HG03159 (cell line): ENCODE results near the gene NEO1.
"Not testable (repeated sequence)": the region's sequence is repeated elsewhere in the genome, so short reads cannot be mapped to it uniquely, and the experiment has no call there.

Experiments
- ATAC-seq: cut with Tn5 transposase; IDR thresholded peaks from one replicate; pipeline ENCODE4 v1.9.1; 2021; ENCODE audit warnings: mild to moderate bottlenecking, moderate library complexity; ENCODE audit not compliant: unreplicated experiment

The NEO1 gene

DNA sequence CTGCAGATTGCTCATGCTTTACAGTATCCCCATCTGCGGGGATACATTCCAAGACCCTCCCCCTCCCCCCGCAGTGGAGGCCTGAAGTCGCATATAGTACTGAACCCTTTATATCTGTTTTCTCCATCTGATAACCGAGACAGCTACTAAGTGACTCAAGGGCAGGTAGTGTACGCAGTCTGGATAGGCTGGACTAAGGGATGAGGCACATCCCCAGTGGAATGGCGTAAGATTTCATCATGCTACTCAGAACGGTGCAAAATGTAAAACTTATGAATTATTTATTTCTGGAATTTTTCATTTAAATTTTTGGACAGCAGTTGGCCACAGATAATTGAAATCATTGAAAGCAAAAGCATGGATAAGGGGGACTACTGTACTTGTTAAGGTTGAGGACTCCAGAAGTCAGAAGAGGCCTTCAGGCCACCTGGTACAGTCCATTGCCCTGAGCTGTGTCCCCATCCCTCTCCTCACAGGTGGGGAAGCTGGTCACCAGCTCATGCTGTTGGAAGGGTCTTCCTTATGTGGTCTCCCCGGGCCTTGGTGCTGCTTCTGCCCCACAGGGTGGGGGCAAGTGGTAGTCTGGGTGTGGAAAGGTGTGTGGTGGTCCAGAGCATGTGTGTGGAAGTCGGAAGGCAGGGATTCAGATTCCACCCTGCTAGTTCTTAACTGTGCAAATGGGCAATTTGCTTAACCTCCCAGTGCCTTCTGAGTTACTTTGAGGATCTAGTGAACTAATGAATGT lies 244.5 kb downstream of the NEO1 start:
- no peak for ATAC-seq

GRCh38 chr15:73298522-73299245 lies 246.4 kb downstream of the NEO1 start:
- ATAC-seq: no peak

DNA sequence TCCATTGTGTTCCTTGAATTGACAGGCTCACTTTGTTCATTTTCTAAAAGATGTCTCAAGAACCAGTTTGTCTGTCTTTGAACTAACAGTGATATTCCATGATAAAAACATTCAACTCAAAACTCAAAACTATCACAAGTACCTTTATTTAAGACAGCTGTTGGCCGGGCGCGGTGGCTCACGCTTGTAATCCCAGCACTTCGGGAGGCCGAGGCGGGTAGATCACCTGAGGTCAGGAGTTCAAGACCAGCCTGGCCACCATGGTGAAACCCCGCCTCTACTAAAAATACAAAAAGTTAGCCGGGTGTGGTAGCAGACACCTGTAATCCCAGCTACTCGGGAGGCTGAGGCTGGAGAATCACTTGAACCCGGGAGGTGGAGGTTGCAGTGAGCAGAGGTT lies 248.0 kb downstream of the NEO1 start:
- not testable (repeated sequence) for ATAC-seq

DNA sequence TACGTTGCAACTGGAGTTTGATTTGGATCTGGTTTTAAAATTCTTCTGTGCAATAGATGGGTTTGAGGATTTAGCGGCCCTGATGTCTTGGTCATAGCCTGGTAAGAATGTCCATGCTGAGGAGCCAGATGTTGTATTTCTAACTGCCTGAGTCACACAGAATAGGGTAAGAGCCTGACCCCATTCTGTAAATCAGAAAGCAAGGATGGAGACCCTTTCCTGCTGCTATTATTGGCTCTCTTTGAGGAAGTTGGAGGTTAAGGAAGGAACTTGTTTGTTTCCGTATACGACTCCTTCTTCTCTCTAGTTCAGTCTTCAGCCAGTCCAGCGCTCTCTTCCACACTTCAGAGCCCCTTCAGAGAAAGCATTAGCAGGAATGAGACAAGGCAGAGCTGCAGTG lies 251.4 kb downstream of the NEO1 start:
- no peak for ATAC-seq

GRCh38 chr15:73305331-73306211 lies 253.3 kb downstream of the NEO1 start:
- ATAC-seq: no peak

GRCh38 chr15:73308305-73308704 lies 256.0 kb downstream of the NEO1 start:
- ATAC-seq: no peak

- ATAC-seq: no peak
Observed at GRCh38 chr15:73313861-73314260, 261.6 kb downstream of the NEO1 start.

GRCh38 chr15:73317651-73318462 lies 265.6 kb downstream of the NEO1 start:
- no peak for ATAC-seq

DNA sequence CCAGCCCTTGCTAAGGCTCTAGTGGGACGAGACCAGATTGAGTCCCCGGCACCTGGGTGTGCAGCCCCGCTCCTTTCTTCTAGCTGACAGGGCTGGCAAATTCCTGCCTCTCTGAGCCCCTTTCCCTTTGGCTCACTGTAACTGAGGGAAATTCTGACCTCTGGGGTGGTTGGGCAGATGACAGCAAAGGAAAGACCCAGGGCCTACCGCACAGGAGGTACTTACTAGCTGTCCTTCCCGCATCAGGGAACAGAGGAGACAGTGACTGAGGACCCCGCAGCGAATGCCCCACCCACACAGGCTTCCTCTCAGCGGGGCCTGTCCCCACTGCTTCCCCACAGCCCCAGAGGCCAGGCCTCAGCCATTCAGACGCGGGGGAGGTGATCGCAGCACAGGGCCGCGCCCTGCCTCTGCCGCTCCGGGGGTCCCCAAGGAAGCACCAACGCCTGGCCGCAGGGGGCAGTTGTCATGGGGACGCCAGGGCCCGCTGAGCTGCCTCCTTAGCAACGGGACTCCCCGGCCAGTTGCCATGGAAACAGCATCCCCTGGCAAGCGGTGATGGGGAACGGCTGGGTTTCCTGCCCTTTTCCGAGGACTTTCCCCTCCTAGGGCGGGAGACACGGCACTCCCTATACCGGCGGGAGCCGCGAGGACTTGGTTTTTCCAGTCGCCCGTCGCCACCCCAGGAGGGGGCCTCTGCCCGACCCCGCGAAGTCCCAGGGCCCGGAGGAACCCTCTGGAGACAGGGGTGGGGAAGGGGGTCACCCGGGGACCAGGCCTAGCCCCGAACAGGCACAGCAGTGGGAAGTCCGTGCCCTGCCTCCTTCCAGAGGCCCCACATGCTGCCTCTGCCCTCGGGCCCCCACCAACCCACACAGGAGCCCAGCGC lies 266.4 kb downstream of the NEO1 start:
- no peak for ATAC-seq

- ATAC-seq: no peak
Observed at GRCh38 chr15:73319460-73320245, 267.4 kb downstream of the NEO1 start.

DNA sequence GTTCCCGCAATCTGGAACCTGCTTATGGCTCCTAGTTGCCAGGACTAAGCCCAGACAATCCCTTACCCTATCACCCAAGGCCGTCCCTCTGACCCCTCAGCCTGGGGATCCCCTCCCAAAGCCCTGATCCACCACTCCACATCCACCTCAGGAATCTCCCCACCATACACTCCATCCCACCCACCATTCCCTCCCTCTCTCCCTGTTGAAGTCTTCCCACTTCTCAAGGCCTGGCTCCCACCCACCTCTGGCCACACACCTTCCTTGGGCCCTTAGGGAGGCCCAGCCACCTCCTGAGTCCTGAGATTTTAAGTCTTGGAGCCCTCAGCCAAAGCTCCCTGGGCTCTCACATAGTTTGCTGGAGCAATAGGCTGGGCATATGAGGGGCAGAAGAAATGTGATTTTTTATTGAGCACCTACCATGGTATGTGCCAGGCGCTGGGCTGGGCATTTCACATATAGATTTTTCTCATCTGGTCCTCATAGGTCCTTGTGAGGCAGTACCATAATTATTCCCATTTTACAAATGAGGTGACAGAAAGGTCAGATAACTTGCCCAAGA lies 268.4 kb downstream of the NEO1 start:
- no peak for ATAC-seq

DNA sequence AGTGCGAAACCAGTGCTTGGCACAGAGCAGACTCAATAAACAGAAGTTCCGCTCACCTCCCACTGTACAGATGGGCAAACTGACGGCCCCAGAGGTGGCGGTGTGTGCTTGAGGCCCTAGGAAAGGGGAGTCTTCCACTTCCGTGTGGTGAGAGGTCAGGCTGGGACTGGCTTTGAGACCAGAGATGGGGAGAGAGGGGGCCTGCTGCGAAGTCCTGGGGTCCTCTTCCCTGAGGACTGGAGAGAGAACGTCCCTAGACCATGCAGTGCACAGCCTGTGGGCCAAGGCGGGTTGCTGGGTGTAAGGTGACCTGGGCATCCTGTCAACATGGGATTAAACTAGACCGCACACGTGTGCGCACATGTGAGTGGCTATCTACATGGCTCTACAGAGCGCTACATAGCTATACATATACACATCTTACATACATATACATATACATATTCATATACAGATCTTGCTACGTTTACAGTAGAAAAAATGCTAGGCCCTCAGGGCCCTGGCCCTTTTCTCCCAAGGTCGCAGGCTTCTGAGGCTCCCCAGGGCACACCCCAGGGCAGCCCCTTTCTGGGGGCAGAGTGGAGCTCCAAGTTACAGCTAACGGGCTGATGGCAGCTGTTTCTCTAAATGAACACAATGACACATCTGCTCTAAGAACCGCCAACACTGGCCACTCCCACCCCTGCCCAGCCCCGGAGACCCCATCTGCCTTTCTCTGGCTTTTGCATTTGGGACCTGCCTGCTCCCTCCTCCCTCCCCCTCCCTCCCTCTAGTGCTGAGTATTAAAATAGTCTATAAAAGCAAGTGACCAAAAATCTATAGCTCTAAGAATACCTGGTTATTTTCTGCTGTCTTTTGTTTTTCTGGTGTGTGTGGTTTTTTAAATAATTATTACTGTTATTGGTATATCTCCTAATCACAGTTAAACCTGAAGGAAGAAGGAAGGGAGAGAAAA lies 269.5 kb downstream of the NEO1 start:
- ATAC-seq: no peak

- no peak for ATAC-seq
Observed at GRCh38 chr15:73322665-73323373, 270.6 kb downstream of the NEO1 start.

DNA sequence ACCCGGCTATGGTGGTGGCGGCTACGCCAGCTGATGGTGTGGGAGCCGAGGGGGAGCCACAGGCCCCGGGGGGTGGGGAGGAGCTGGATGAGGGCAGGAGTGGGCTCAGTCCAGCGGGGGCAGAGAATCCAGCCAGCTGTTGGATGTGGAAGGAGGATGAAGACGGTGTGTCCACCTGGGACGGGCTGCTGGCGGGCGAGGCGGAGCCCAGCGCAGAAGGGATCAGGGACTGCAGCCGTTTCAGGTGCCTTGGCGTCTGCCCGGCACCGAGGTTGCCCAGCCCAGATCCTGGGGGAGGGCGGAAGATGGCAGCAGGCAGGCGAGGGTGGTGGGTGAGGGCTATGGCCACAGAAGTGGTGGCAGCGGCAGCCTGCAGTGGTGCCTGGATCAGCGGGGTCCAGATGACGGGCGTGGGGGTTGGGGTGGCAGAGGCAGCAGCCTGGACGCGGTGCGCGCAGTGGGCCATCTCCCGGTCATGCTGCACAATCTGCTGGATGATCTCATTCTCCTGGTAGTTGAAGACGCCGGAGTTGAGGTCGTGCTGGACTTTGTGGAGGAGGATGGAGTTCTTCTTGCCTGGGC lies 271.2 kb downstream of the NEO1 start:
- ATAC-seq: no peak

DNA sequence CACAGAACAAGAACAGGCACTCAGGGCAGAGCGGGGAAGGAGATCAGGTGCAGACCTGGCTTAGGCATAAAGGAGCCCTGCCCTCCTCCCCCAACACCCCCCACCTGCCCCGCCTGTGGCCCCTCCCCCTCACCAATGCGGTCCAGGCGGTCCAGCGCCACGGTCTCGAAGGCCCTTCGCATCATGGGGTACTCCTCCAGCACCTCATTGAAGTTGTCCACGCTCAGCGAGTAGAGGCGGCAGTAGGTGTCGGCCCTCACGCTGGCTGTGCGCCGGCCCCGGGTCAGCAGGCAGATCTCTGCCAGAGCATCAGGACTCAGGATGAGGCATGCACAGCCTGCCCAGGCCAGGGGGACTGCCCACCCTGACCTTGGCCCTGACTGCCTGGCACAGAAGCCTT lies 271.7 kb downstream of the NEO1 start:
- ATAC-seq: no peak

DNA sequence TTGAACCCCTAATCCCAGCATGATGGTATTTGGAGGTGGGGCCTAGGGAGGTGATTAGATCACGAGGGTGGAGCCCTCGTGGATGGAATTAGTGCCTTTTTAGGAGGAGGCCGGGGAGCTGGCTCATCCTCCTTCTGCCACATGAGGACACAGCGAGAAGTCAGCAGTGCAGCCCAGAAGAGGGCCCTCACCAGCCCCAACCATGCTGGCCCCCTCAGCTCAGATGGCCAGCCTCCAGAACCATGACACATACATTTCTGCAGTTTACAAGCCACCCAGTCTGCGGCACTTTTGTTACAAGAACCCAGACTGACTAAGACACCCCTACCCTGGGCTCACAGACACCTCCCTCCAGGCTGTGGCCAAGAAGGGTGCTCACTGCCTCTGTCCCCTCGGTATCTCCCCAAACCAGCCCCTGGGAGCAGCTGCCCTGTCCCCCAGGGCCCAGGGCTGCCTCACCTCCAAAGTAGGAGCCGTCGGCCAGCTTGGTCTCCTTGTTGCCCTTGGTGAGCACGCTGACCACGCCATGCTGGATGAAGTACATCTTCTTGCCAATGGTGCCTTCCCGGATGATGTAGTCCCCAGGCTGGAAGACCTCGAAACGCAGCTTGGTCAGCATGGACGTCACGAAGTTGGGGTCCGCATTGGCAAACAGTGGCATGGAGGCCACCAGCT lies 272.4 kb downstream of the NEO1 start:
- ATAC-seq: no peak
